Activated CD4-positive, alpha-beta T cell treated with anti-CD3 and anti-CD28 coated beads, Interleukin-2, amount 50 U/mL, for 16 hours (primary cell): ENCODE results near the gene NLRP14.

ENCODE experiments used
- DNase-seq: peaks from one replicate; pipeline ENCODE4 v3.0.0-alpha.2; 2020

The NLRP14 gene

GRCh38 chr11:7020183-7020917 is at the start of gene NLRP14, which contains the start of gene ZNF214:
NLRP14 (plus strand) TSS chr11:7020479; CDS start chr11:7038587, 18,108 bp downstream.
ZNF214 (minus strand) TSS chr11:7020346; CDS start chr11:7002835, 17,511 bp downstream.
- no peak for DNase-seq

GRCh38 chr11:6979365-6979764 is 40.9 kb upstream of the NLRP14 start:
- DNase-seq, result no peak

DNA sequence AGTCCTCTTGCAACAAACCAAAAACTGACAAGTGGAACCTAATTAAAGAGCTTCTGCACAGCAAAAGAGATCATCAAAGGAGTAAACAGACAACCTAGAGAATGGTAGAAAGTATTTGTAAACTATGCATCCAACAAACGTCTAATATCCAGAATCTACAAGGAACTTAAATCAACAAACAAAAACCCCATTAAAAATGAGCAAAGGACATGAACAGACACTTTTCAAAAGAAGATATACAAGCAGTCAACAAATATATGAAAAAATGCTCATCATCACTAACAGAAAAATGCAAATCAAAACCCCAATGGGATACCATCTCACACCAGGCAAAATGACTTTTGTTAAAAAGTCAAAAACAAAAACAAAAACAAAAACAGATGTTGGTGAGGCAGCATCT is 33.8 kb upstream of the NLRP14 start:
- no peak for DNase-seq

GRCh38 chr11:6988506-6988905 is 31.8 kb upstream of the NLRP14 start:
- no peak for DNase-seq

DNA sequence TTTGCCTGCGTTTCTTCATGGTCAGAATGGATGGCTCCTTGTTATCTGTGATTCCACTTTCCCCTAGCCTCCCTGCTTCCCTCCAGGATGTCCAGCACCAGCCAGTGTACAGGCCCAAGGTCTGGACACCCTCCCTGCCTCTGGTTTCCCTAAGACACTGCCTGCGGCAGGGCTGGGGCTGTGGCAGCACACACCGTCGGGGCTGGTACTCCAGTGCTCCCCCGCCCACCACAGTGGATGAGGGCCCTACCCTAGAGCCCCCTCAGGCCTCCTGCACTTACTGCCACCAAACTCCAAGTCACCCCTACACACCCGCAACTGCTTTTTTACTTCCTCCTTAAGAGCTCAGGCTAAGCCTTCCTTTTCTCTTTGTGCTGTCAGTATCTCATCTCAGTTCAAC is 29.1 kb upstream of the NLRP14 start:
- no peak for DNase-seq

GRCh38 chr11:6992026-6992425 is 28.3 kb upstream of the NLRP14 start:
- no peak for DNase-seq

GRCh38 chr11:6992457-6993417 is 27.5 kb upstream of the NLRP14 start:
- DNase-seq, result no peak

GRCh38 chr11:6995703-6996102 is 24.6 kb upstream of the NLRP14 start:
- no peak for DNase-seq

DNA sequence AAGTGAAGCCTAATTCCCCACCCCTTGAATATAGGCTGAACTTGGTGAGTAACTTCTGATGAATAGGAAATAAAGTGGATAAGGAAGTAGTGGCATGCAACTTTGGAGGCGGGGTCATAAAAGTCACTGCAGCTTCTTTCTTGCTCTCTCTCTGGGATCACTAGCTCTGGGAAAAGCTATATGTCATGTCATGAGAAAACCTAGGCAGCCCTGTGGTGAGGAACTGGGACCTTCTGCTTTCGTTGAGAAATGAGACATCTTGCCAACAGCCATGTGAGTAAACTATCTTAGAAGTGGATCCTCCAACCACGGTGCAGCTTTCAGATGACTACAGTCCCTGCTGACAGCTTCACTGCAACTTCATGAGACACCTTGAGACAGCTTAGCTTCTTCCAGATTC is 15.8 kb upstream of the NLRP14 start:
- no peak for DNase-seq

GRCh38 chr11:7014118-7014517 is 6.2 kb upstream of the NLRP14 start:
- no peak for DNase-seq

DNA sequence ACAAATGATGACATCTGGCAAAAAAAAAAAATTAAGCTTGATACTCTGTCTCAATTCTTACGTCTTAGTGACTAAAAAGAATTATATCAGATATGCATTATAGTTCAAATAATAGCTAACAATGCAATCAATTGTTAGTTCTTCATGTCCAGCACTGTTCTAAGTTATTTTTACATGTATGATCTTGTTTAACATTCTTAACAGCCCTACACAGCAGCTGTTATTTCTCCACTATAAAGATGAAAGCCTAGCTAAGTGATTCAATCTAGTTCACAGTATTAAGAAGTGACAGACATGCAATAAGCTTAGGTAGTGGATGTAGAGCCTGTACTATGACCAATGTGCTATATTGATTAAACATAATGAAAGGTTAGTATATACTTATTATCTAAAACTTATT is 4.3 kb upstream of the NLRP14 start:
- no peak for DNase-seq

- DNase-seq, result no peak
Observed at GRCh38 chr11:7019500-7020182, 638 bp upstream of the NLRP14 start.

- no peak for DNase-seq
Observed at GRCh38 chr11:7021318-7021717, 1.0 kb downstream of the NLRP14 start.

GRCh38 chr11:7028141-7028540 is 7.9 kb downstream of the NLRP14 start:
- DNase-seq, result no peak

DNA sequence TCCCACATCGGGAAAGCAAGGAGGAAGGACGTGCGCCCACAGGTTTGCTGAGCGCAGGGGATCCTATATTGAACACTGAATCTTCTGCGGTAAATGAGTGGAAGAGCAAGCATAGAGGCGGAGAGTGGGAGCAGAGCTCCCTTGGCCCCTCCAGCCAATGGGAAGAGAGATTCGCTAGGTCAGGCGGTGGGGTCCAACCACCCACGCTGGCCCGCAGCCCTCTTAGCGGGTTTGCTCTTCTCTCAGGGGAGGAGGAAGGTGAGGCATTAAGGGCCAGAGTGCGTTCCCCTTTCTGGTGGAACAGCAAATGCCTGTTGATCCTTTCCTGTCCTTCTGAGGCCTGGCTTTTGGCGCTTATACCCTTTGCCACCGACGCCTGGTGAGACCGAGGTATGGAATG is 10.6 kb downstream of the NLRP14 start:
- no peak for DNase-seq

DNA sequence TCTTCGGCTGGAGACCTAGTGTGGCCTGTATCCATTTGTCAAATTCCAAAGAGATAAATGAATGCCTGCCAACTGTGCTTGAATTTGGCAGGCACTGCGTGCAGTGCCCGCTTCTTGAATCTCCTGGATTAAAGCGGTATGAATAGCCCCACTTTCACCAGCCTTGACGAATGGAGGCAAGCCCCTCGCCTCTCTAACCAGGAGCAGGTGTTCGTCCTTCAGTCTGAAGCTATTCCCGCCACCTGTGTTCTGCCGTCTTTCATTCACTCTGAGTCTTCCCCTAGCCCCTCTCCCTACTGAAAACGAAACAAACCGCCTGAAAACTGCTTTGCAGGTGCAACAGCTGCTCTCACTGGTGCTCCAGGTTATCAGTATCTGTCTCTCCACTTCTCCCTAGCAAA is 11.2 kb downstream of the NLRP14 start:
- no peak for DNase-seq

- no peak for DNase-seq
Observed at GRCh38 chr11:7032692-7033091, 12.4 kb downstream of the NLRP14 start.

GRCh38 chr11:7034019-7034418 is 13.7 kb downstream of the NLRP14 start:
- no peak for DNase-seq

GRCh38 chr11:7046474-7047175 is 26.3 kb downstream of the NLRP14 start:
- DNase-seq, result no peak

DNA sequence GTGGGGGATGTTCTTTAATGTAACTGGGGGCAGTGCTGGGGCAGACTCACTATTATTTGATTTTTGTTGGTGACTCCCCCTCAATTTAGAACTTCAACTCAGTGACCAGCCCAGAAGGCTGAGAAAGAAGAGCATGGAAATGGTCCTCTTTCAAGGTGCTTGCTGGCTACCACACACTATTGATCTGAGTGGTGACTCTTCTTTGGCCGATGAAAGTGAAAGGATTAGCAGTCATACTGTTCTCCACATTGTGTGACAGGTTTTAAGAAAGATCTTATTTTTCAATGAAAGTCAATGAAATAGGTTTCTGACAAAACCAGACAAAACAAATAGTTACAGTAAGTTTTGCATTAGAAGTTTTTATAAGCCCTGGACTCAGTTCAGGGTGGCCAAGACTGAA is 29.9 kb downstream of the NLRP14 start:
- no peak for DNase-seq

DNA sequence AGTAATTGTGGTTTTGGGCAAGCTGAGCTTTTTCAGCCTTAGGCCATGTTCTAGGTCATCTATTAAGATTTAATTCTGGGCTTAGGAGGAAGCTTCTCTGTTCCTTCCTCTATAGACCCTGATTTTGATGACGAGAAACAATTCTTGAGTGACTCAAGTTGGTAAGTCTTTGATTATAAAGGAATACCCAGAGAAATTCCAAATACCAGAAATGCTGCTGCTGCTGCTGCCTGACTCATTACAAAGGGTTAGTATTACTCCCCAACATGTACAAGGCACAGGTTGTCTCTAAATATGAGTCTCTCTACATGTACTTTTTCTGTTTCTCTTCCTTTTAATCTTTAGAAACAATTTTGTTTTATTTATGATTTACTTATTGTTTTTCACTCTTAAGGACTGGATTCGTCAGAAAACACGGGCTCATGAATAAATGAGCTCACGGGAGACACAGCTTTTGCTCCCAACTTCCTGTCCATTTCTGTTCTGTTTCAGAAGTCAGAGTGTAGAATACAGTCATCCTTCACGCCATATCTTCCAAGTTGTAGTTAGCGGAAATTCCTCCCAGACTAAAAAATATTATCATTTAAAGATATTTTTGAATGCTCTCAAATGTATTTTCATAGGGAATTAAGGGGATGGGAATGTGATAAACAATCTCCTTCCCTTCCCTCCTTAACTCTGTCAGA is 36.7 kb downstream of the NLRP14 start:
- DNase-seq, result no peak

- DNase-seq, result no peak
Observed at GRCh38 chr11:7057641-7058040, 37.4 kb downstream of the NLRP14 start.
